Natural killer cell (primary cell): ENCODE data around the gene MCOLN3. TPM values are rescaled to one million over a fixed set of nuclear protein-coding genes. Genes with fewer than 3 reads are reported as not detected.
"Not testable (repeated sequence)": the region's sequence is repeated elsewhere in the genome, so short reads cannot be mapped to it uniquely, and the experiment has no call there.

Source experiments
- ATAC-seq, 3 donors: fragments of 150-1000 bp in 2 of 3; fragments of 200-7000 bp in 1 of 3; cut with Tn5 transposase; 1 replicate in 1 of 3; 2 replicates in 2 of 3; pipeline ENCODE4 v1.10.0; 2021; ENCODE audit warnings: mild to moderate bottlenecking in 2 of 3, moderate library complexity in 2 of 3
- DNase-seq, 2 donors: peaks; one replicate each; pipeline versions ENCODE4 v3.0.0 to v3.0.0-alpha.2; 2013 to 2021; ENCODE audit warnings: mixed read lengths in 1 of 2
- H3K27ac ChIP-seq: one replicate; pipeline ENCODE4 v1.5.1; 2013; ENCODE audit warnings: mild to moderate bottlenecking, low read length
- H3K27me3 ChIP-seq: one replicate; pipeline ENCODE4 v1.6.1; 2013; ENCODE audit warnings: low read length; ENCODE audit not compliant: control insufficient read depth, insufficient read depth
- H3K36me3 ChIP-seq: one replicate; pipeline ENCODE4 v1.6.1; 2013; ENCODE audit warnings: low read length; ENCODE audit not compliant: control insufficient read depth, insufficient read depth
- H3K4me1 ChIP-seq: one replicate; pipeline ENCODE4 v1.6.1; 2013; ENCODE audit warnings: low read length; ENCODE audit not compliant: control insufficient read depth, insufficient read depth
- H3K4me3 ChIP-seq: one replicate; pipeline ENCODE4 v1.5.1; 2013; ENCODE audit warnings: low read length
- H3K9me3 ChIP-seq: one replicate; pipeline ENCODE4 v1.6.1; 2013; ENCODE audit warnings: low read length; ENCODE audit not compliant: control insufficient read depth, insufficient read depth
- H3K27ac Mint-ChIP-seq, 2 donors: one replicate each; pipeline ENCODE4 v1.8.0; 2022; ENCODE audit warnings: mild to moderate bottlenecking in 2 of 2, mixed read lengths in 2 of 2, moderate library complexity in 1 of 2
- H3K27me3 Mint-ChIP-seq, 2 donors: one replicate each; pipeline ENCODE4 v1.8.0; 2022; ENCODE audit warnings: low read depth in 2 of 2, mixed read lengths in 2 of 2
- H3K36me3 Mint-ChIP-seq: one replicate; pipeline ENCODE4 v1.8.0; 2022; ENCODE audit warnings: mixed read lengths
- H3K4me1 Mint-ChIP-seq, 2 donors: one replicate each; pipeline ENCODE4 v1.8.0; 2022; ENCODE audit warnings: mixed read lengths in 2 of 2
- H3K4me3 Mint-ChIP-seq: one replicate; pipeline ENCODE4 v1.8.0; 2022; ENCODE audit warnings: mild to moderate bottlenecking, moderate library complexity, mixed read lengths
- H3K9me3 Mint-ChIP-seq, 2 donors: one replicate each; pipeline ENCODE4 v1.8.0; 2022; ENCODE audit warnings: mixed read lengths in 2 of 2
- WGBS: methylation state at CpG from one replicate; pipeline ENCODE4 v1.1.7; 2013; ENCODE audit warnings: missing lambda C conversion rate; ENCODE audit not compliant: insufficient coverage; 5-methylcytosine and 5-hydroxymethylcytosine counted together
- intact Hi-C: fragments of 100-400 bp; cut with micrococcal nuclease; formaldehyde crosslinking; loops from one replicate; pipeline ENCODE4 v1.14.2; 2022
- total RNA-seq, 4 donors: library from RNA; stranded (reverse); fragments of 120-200 nt in 1 of 4; gene quantifications; one replicate each; pipeline versions ENCODE4 v1.2.3 to v1.2.4, GENCODE V29; 2013 to 2022
- TF ChIP-seq, protein P1 (sequence below): fragments of 200-600 bp; IDR thresholded peaks from one replicate; pipeline ENCODE4 v1.8.0; 2022; ENCODE audit warnings: antibody characterized with exemption

Gene MCOLN3
- total RNA-seq, 3 donors from 2014 or later (not counting 1 experiment from before 2014, with no cell fraction given): not detected

DNA sequence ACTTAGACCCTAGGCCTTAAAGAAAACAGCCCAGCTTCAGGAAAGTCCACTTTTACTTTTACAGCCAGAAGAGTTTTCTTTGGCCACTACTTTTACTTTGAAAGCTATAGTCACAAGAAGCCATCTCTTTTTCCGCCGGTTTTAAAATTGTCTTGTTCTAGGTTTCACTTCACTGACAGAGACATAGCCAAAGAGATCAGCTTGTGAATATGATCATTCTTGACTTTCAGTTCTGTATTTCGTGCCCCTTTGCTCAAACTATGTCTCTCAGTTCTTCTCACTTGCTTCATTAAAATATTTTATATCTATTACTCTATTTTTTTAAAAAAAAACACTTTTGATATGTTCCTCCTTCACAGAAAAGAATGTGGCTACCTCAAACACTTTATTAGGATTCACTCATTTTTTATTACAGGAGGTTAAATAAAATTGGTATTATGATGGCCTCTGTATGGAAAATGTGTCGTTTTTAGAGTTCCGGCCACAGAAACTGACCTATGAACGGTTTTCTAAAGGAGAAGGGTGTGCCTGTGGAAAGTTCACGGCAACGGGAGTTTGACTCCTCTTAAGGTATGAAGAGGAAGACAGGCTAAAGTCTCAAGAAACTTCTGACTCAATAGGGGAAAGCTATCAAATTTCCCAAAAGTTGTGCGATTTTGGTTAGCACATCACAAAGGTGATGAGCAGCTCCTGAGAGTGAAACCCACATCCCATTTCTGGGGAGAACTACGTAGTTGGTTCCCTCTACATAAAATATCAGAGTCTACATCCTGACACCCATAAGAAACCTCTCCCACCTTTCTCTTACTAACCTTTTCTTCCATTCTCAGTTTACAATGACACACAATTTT lies 52.6 kb downstream of the MCOLN3 start:
- H3K4me3 ChIP-seq: peak overlapping the region; percentile 55
- peaks cover 10% of the 10 kb centered on the region in 2 donors for H3K4me1 Mint-ChIP-seq
- H3K36me3 ChIP-seq: no peaks in the 10 kb centered on the region
- H3K27ac ChIP-seq: peak overlapping the region; percentile 28
- no peak overlapping the region for H3K4me3 Mint-ChIP-seq
- no peaks in the 10 kb centered on the region for H3K36me3 Mint-ChIP-seq
- TF ChIP-seq, protein P1, sequence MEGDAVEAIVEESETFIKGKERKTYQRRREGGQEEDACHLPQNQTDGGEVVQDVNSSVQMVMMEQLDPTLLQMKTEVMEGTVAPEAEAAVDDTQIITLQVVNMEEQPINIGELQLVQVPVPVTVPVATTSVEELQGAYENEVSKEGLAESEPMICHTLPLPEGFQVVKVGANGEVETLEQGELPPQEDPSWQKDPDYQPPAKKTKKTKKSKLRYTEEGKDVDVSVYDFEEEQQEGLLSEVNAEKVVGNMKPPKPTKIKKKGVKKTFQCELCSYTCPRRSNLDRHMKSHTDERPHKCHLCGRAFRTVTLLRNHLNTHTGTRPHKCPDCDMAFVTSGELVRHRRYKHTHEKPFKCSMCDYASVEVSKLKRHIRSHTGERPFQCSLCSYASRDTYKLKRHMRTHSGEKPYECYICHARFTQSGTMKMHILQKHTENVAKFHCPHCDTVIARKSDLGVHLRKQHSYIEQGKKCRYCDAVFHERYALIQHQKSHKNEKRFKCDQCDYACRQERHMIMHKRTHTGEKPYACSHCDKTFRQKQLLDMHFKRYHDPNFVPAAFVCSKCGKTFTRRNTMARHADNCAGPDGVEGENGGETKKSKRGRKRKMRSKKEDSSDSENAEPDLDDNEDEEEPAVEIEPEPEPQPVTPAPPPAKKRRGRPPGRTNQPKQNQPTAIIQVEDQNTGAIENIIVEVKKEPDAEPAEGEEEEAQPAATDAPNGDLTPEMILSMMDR: no peak
- no peaks in the 10 kb centered on the region for H3K9me3 ChIP-seq
- ATAC-seq (no peak), DNase-seq (peak in 1 of 2 donors; percentile 62)
- WGBS: 55% methylated on average over 9 of the region's 10 CpGs
- peaks cover 15% of the 10 kb centered on the region for H3K27me3 ChIP-seq
- no peaks in the 10 kb centered on the region for H3K9me3 Mint-ChIP-seq
- H3K4me1 ChIP-seq: peaks cover 27% of the 10 kb centered on the region
- intact Hi-C loops: no loop called here
- H3K27me3 Mint-ChIP-seq: peaks cover 34 to 40% of the 10 kb centered on the region in 2 donors
- no peak overlapping the region for H3K27ac Mint-ChIP-seq

DNA sequence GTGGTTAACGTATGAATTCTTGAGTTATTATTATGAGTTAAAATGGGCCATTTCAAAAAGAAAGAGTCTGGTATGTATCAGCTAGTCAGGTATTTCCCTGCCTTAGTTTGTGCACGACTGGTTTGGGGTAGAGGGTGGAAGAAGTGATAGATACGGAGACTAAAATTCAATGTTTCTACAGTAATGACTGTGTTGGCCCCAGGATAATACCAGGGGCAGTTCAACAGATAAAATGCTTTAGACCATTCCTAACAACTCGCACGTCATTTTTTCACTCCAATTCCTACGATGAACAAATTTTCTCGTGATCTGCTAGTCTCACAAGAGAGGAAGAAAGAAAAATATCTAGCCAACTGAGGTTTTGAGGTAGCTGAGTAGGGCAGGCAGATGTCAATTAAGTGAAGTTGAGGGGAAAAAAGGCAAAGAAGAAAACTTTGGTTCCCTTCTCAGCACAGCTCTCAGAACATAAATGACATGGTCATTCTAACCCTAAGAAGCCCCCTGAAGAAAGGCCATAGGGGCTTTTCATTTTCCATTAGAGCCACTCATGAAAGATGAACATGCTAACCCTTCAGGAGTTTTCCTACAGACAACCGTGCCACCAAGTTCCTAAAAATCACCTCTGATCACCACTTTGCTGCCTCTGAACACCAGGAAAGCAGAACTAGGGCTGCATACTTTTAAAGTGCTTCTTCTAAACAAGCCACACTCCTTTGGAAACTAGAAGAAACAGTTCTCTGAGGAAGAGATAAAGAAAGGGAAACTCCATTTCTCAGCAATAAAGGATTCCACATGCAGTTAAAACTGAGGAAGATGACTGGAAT lies 57.0 kb downstream of the MCOLN3 start:
- no peaks in the 10 kb centered on the region for H3K9me3 Mint-ChIP-seq
- 57% methylated on average over 7 of the region's 8 CpGs for WGBS
- TF ChIP-seq, protein P1: no peak
- Histone ChIP-seq H3K4me3 (no peak overlapping the region), H3K36me3 (no peaks in the 10 kb centered on the region), H3K9me3 (no peaks in the 10 kb centered on the region), H3K4me1 (peaks cover 13% of the 10 kb centered on the region), H3K27me3 (no peaks in the 10 kb centered on the region), H3K27ac (no peak overlapping the region)
- DNase-seq: peak in 1 of 2 donors; percentile 15
- H3K27me3 Mint-ChIP-seq: peaks cover 8 to 10% of the 10 kb centered on the region in 2 donors
- intact Hi-C loops: no loop called here
- no peak overlapping the region for H3K27ac Mint-ChIP-seq
- H3K4me1 Mint-ChIP-seq: peaks cover 6% of the 10 kb centered on the region in 2 donors
- no peak overlapping the region for H3K4me3 Mint-ChIP-seq
- H3K36me3 Mint-ChIP-seq: no peaks in the 10 kb centered on the region
- ATAC-seq: no peak

DNA sequence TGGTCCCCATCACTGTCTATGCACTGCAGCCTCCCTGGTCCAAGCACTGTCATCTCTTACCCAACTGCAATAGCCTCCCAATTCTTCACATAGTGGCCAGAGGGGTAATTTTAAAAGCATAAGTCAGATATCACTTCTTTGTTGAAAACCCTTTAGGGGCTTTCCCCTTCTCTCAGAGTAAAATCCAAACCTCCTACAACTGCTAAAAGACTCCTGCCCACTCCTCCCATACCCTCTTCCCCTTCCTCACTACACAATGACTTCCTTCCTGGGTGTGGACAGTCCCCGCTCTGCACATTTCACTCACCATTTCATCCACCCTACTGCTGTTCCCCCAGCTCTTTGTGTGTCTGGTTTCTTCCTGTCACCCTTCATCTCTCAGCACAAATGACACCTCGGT lies 59.7 kb downstream of the MCOLN3 start:
- H3K4me3 Mint-ChIP-seq: no peak overlapping the region
- H3K27me3 Mint-ChIP-seq: peaks cover 8 to 19% of the 10 kb centered on the region in 2 donors
- H3K9me3 ChIP-seq: no peaks in the 10 kb centered on the region
- 6% methylated on average over 2 of the region's 2 CpGs for WGBS
- no peaks in the 10 kb centered on the region for H3K27me3 ChIP-seq
- no peak overlapping the region for H3K27ac Mint-ChIP-seq
- intact Hi-C loops: no loop called here
- peaks cover 12% of the 10 kb centered on the region for H3K4me1 ChIP-seq
- H3K36me3 ChIP-seq: no peaks in the 10 kb centered on the region
- TF ChIP-seq, protein P1: no peak
- DNase-seq (peak in 1 of 2 donors; percentile 44), ATAC-seq (peak; percentile 25 to 74 (median 26))
- H3K9me3 Mint-ChIP-seq: no peaks in the 10 kb centered on the region
- no peak overlapping the region for H3K4me3 ChIP-seq
- no peaks in the 10 kb centered on the region for H3K36me3 Mint-ChIP-seq
- no peak overlapping the region for H3K27ac ChIP-seq
- peaks cover 6% of the 10 kb centered on the region in 2 donors for H3K4me1 Mint-ChIP-seq

DNA sequence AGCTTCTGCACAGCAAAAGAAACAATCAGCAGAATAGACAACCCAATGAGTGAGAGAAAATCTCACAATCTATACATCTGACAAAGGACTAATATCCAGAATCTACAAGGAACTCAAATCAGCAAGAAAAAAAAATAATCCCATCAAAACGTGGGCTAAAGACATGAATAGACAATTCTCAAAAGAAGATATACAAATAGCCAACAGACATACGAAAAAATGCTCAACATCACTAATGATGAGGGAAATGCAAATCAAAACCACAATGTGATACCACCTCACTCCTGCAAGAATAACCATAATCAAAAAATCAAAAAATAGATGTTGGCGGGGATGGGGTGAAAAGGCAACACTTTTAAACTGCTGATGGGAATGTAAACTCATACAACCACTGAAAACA lies 61.7 kb downstream of the MCOLN3 start:
- H3K36me3 ChIP-seq, H3K27ac Mint-ChIP-seq, H3K4me1 Mint-ChIP-seq, ATAC-seq, H3K27me3 ChIP-seq, H3K9me3 Mint-ChIP-seq, H3K36me3 Mint-ChIP-seq, H3K27ac ChIP-seq, intact Hi-C loops, H3K4me3 Mint-ChIP-seq, H3K9me3 ChIP-seq, H3K4me3 ChIP-seq, DNase-seq: not testable (repeated sequence)
- H3K27me3 Mint-ChIP-seq: peaks cover 0 to 12% of the 10 kb centered on the region in 2 donors
- WGBS: 39% methylated on average over 2 of the region's 3 CpGs
- H3K4me1 ChIP-seq: peaks cover 12% of the 10 kb centered on the region
